Measurements from ENCODE around the gene VPS35L.
"Not testable (repeated sequence)": the region's sequence is repeated elsewhere in the genome, so short reads cannot be mapped to it uniquely, and the experiment has no call there.

The VPS35L gene

DNA sequence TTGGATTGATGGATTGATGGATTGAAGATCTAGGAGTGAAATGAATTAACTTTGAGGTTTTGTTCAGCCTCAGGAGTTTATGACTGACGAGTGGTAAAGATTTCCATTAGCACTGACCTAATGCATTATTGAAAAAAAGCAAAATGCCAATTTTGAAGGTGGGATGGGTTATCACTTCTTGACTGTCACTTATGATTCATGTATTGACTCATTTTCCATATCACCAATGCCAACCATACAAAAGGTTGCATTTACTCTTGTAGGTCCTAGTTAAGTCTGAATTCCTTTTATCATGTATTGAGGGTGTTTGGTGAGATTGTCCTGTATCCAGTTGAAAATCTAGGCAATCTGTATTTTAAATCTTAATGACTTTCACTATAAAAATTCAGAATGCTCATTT lies 104.9 kb downstream of the VPS35L start:
- no peak for FAIRE-seq

DNA sequence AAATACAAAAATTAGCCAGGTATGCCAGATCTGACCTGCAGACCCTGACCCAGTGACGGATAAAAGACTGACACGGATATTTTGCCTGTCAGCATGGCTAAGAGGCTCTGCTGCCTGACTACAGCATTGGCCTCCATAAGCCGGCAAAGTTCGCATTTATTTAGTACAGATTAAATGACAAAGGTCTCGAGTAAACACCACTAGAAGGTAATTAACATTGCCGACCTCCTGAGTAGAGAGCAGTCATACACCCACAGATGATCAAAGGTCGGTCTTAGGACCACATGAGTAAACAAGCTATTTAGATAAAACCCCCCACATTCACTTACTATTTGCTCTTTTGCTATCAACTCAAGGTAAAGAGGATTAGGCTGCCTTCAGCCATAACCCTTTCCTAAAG lies 106.8 kb downstream of the VPS35L start:
- no peak for FAIRE-seq

DNA sequence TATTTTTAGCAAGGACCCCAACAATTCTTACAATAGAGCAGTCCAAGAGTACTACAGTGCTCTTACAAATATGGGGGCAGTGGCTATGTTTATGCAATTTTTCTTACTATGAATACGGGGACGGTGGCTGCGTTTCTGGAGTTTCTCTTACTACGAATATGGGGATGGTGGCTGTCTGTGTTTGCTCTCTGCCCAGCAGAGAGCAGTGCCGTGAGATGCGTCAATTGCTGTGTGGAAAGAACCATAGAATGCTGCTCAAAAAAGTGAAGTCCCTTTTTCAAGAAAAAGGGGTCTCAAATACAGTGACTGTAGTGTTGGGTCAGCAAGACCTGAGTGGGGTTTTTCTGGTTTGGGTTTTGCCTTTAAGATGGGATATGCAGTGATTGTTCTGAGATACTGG lies 108.7 kb downstream of the VPS35L start:
- no peak for FAIRE-seq

- FAIRE-seq: not testable (repeated sequence)
Measured at GRCh38 chr16:19665313-19665712, 109.8 kb downstream of the VPS35L start.

GRCh38 chr16:19666477-19666876 lies 111.0 kb downstream of the VPS35L start:
- FAIRE-seq: no peak

- FAIRE-seq: no peak
Measured at GRCh38 chr16:19672378-19672777, 116.9 kb downstream of the VPS35L start.

DNA sequence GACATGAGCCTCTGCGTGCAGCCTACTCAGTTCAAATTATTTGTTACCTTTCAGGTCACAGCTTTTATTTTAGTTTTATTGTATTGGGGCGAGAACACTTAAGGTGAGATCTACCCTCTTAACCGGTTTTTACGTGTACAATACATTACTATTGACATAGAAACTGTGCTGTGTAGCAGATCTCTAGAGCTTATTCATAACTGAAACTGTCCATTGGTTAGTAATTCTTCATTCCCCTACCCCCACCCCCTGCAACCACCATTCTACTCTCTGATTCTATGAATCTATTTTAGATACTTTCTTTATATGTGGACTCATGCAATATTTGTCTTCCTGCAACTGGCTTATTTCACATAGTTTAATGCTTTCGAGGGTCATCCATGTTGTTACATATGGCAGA lies 119.0 kb downstream of the VPS35L start:
- FAIRE-seq: no peak

DNA sequence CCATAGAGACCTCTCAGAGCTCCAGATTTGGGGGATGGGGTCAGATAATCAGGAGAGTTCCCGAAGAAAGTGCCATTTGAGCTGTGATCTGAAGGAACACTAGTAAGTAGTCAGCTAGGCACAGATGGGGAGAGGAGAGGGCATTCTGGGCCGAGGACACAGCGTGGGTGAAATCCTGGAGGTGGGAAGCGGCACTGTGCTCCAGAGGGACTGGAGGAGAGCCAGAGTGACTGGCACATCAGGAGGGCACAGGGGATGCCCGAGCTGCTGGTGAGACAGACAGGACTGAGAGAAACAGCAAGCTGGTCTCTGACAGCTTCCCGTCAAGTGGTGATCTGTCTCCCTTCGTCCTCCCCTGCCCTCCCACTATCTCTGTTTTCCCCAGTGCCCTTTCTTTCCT lies 121.9 kb downstream of the VPS35L start:
- no peak for FAIRE-seq

GRCh38 chr16:19678804-19679203 lies 123.3 kb downstream of the VPS35L start:
- FAIRE-seq: no peak

DNA sequence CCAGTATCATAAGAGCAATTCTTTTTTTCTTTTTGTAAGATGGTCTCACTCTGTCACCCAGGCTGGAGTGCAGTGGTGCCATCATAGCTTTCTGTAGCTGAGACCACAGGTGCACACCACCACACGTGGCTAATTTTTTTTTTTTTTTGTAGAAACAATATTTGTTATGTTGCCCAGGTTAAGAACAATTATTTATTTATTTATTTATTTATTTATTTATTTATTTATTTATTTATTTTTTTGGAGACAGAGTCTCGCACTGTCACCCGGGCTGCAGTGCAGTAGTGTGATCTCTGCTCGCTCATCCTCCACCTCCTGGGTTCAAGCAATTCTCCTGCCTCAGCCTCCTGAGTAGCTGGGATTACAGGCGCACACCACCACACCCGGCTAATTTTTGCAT lies 123.8 kb downstream of the VPS35L start:
- not testable (repeated sequence) for FAIRE-seq

DNA sequence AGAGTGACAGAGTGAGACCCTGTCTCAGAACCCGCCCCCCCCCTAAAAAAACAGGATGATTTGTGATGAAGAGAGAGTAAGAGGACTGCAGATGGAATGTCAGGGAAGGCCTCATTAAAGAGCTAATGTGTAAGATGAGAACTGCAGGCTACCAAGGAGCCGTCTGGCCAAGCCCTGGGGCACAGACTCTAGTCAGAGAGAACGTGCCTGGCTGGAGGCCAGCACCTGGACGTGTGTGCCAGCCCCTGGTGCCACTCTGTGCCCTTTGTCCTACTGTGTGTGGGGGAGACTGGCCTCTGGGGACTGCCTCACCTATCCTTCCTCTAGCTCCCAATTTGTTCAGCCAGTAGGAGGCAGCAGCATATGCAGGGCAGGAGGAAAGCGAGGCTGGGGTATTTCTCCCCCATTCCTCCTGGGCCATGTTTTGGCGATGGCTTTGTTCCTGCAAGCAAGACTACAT lies 125.4 kb downstream of the VPS35L start:
- FAIRE-seq: no peak

- no peak for FAIRE-seq
Measured at GRCh38 chr16:19681637-19682036, 126.1 kb downstream of the VPS35L start.

- FAIRE-seq: no peak
Measured at GRCh38 chr16:19683453-19684236, 128.1 kb downstream of the VPS35L start.

DNA sequence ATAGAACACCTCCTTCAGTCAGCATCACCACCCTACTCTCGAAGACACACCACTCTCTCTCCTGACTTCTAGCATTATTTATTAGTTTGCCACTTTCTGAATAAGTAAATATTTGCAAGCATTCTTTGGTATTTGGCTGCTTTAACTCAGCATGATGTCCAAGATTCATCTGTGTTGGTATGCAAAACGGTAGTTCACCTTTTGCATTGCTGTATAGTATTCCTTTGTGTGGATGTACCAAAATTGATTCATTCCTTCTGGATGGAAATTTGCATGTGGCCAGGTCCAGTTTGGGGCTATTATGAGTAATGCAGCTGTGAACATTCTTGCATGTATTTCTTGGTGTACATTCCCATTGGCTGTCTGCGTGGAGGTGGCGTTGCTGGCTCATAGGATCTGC lies 129.7 kb downstream of the VPS35L start:
- FAIRE-seq: no peak

- no peak for FAIRE-seq
Measured at GRCh38 chr16:19687279-19687678, 131.8 kb downstream of the VPS35L start.

GRCh38 chr16:19688396-19689024 lies 133.0 kb downstream of the VPS35L start:
- no peak for FAIRE-seq

DNA sequence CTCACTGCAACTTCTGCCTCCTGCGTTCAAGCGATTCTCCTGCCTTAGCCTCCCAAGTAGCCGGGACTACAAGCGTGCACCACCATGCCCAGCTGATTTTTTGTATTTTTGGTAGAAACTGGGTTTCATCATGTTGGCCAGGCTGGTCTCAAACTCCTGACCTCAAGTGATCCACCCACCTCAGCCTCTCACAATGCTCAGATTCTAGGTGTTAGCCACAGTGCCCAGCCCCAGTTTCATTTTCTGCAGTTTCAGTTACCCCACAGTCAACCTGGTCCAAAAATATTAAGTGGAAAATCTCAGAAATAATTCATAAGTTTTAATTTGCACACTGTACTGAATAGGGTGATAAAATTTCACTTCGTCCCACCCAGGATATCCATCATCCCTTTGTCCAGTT lies 133.8 kb downstream of the VPS35L start:
- no peak for FAIRE-seq

GRCh38 chr16:19690196-19690595 lies 134.7 kb downstream of the VPS35L start:
- FAIRE-seq: no peak

- no peak for FAIRE-seq
Measured at GRCh38 chr16:19691161-19691711, 135.7 kb downstream of the VPS35L start.

- FAIRE-seq: no peak
Measured at GRCh38 chr16:19694989-19695388, 139.5 kb downstream of the VPS35L start.

GRCh38 chr16:19696328-19696727 lies 140.8 kb downstream of the VPS35L start:
- FAIRE-seq: no peak

DNA sequence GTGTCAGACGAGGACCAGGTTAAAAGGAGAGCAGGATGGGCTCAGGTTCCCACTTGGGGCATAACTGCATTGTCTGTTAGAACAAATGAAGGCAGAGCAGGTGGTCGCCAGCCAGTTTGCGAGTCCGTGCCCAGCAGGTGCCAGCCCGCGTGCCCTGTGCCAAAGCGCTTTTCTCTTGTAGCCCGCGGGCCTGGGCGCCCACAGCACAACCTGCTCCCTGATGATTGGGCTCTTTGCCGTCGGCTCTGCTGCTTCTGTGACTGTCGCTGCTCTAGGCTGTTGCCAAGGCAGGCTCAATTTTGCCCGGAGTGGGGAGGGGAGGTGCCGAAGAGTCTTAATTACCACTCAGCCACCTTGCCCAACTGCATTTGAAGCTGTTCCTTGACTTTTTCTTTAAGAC lies 141.5 kb downstream of the VPS35L start:
- FAIRE-seq: no peak

GRCh38 chr16:19697756-19698318 lies 142.3 kb downstream of the VPS35L start:
- no peak for FAIRE-seq
